ENCODE data around the gene USP49.
"Not testable (repeated sequence)": the region's sequence is repeated elsewhere in the genome, so short reads cannot be mapped to it uniquely, and the experiment has no call there.

Gene USP49

DNA sequence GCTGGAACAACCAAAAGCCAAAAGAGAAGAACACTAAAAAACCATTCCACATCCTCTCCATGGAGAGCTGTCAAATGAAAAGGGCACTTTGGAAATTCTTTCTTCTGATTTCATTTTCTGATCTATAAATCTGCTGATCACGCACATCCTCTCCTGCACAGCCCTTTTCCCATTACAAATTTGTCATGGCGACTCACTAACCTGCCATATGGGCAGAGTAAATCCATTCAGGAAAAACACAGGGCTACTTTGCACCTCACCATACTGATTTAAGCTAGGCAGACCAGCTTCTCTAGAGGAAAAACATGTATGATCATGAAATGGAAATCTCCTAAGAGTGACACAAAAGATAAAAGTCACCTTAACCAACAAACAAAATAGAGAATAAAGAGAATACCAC lies 81.7 kb downstream of the USP49 start:
- DNase-seq (ENCODE audit: low read depth, low spot score) = no peak

DNA sequence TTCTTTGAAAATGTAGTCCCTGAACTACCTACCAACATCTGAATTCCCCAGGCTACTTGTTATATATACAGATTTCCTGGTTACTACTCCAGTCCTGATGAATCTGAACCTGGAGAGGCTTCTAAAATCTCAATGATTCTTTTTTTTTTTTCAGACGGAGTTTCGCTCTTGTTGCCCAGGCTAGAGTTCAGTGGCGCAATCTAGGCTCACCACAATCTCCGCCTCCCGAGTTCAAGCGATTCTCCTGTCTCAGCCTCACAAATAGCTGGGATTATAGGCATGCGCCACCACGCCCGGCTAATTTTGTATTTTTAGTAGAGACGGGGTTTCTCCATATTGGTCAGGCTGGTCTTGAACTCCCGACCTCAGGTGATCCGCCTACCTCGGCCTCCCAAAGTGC lies 83.2 kb downstream of the USP49 start:
- DNase-seq (ENCODE audit: low read depth, low spot score) = not testable (repeated sequence)

DNA sequence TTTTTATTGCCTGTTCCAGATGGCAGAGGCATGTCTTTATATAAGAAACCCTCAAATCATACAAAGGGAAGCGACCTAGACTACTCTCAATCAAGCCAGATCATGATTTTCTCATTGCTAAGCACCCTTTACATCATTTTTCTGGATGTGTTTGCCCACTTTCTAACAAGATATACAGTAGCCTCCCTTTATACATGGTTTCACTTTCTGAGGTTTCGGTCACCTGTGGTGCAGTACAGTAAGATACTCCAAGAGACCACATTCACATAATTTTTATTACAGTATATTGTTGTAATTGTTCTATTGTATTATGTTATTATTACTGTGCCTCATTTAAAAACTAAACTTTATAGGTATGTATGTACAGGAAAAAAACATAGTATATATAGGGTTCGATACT lies 84.1 kb downstream of the USP49 start:
- DNase-seq (ENCODE audit: low read depth, low spot score) = no peak

DNA sequence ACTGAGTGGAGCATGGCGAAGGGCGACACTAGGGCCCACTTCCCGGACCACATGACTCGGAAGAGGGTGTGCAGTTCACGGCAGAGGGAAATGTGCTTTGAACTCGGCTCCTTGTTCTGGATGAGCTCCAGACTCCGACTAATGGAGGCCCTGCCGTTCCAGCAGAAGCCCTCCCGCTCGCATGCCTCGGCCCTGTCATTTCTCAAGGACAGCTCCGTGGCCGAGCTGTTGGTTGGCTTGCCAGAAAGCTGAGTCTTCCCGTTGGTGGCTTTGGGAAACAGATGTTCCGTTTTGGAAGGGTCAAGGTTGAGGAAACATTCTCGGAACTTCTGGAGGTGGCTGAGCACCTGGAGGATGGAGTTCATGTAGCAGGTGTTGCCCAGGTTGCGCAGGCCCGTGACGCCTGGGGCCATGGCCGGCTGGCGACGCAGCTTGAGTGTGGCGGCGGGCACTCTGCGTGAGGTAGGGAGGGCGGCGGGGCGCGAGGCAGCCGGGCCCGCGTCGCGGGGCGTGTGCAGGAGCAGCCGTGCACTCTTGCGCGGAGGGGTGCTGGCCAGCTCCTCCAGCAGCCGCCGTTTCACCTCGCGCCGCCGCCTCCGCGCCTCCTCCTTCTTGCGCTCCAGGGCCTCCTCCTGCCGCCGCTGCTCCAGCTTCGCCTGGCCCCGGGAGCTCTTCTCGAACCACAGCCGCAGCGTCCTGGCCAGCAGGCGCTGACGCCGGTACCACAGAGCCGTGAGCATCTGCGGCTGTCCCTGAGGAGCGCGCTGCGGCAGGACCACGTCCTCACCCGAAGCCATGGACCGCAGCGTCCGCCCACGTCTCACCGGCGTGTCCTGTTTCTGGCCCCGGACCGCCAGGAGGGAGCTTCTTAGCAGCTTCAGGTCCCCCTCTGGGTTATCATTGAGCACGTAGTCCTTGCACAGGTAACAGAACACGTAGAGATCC lies 89.1 kb downstream of the USP49 start:
- no peak for DNase-seq (ENCODE audit: low read depth, low spot score)

- DNase-seq (ENCODE audit: low read depth, low spot score) = no peak
Observed at GRCh38 chr6:41801380-41801779, 93.8 kb downstream of the USP49 start.

- DNase-seq (ENCODE audit: low read depth, low spot score) = no peak
Observed at GRCh38 chr6:41799559-41799911, 95.6 kb downstream of the USP49 start.

- DNase-seq (ENCODE audit: low read depth, low spot score) = no peak
Observed at GRCh38 chr6:41798901-41799558, 96.1 kb downstream of the USP49 start.

DNA sequence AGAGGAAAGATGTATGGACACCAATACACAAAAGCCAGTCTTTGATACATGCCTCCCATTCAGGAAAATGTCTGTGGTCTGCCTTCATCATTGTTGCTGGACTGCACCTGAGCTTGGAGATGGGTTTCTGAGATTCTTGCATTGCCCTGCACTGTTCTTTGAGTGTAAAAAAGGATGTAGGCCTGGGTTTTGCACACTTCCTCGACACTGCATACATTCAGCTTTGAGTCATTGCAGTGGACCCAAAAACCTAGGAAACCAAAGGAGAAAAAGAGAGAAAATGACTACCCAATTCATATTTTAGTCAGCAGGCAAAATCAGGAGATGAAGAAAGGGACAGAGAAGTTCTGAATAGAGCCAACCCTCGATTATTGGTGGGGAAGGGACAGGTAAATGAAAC lies 98.7 kb downstream of the USP49 start:
- DNase-seq (ENCODE audit: low read depth, low spot score) = no peak

- no peak for DNase-seq (ENCODE audit: low read depth, low spot score)
Observed at GRCh38 chr6:41791984-41792383, 103.2 kb downstream of the USP49 start.

DNA sequence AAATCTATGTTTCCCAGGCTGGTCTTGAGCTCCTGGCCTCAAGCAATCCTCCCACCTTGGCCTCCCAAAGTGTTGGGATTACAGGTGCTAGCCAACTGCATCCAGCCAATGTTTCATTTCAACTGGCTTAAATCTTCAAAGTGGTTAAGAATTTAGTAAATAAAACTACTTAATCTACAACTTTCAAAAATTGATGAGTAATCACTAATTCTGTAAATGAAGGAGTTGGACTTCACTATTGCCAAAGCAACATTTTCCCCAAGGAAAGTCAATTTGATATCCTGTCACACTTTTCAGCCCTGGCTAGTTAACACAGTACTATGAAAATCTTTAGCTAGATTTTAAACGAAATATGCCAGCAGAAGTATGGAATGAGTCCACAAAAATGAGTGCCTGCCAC lies 103.9 kb downstream of the USP49 start:
- no peak for DNase-seq (ENCODE audit: low read depth, low spot score)

DNA sequence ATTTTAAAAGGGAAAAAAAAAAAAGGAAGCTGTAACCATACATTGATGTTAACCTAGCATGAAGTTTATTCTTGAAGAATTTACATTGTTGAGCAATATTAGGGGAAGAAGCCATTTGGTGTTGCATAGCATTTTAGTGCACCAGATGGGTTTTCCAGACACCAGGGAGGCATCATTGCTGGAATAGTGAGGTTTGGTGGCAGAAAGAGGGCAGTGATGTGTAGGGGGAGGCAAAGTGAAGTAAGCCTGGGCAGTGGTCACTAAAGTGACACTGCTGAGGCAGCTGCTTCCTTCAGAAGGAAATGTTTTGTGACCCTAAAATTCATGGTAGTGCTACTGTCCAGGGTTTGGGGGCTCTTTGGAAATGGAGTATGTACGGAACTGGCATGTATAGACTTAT lies 105.1 kb downstream of the USP49 start:
- DNase-seq (ENCODE audit: low read depth, low spot score) = no peak

- no peak for DNase-seq (ENCODE audit: low read depth, low spot score)
Observed at GRCh38 chr6:41789390-41789724, 105.8 kb downstream of the USP49 start.

DNA sequence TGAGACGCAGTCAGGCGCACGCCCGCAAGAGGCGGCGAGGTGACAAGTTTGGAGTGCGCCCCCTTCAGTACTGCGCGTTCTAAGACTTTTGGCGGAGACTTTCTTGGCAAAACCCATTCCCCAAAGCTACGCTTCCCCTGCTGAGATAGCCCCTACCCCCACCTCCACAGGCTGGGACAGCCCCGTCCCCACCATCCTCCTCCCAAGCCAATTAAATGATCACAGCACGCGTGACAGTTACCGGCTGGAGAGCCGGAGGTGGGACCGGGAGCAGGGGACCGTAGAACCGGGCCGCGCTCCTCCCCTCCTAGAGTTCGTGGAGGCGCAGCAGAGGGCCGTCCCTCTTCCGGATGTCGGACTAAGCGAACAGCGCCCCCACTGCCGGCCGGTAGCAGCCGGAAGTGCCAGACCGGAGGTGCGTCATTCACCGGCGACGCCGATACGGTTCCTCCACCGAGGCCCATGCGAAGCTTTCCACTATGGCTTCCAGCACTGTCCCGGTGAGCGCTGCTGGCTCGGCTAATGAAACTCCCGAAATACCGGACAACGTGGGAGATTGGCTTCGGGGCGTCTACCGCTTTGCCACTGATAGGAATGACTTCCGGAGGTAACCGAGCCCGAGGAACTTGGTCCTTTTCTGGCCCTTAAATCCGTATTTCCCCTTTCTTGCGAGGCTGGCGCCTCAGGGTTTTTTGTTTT lies 107.8 kb downstream of the USP49 start, which contains the start of gene TOMM6:
Gene TOMM6 (plus strand): TSS at position 476 of the 699 bp plus-strand sequence. CDS start 4 bp downstream, at position 480.
- peak; percentile 90 for DNase-seq (ENCODE audit: low read depth, low spot score)

DNA sequence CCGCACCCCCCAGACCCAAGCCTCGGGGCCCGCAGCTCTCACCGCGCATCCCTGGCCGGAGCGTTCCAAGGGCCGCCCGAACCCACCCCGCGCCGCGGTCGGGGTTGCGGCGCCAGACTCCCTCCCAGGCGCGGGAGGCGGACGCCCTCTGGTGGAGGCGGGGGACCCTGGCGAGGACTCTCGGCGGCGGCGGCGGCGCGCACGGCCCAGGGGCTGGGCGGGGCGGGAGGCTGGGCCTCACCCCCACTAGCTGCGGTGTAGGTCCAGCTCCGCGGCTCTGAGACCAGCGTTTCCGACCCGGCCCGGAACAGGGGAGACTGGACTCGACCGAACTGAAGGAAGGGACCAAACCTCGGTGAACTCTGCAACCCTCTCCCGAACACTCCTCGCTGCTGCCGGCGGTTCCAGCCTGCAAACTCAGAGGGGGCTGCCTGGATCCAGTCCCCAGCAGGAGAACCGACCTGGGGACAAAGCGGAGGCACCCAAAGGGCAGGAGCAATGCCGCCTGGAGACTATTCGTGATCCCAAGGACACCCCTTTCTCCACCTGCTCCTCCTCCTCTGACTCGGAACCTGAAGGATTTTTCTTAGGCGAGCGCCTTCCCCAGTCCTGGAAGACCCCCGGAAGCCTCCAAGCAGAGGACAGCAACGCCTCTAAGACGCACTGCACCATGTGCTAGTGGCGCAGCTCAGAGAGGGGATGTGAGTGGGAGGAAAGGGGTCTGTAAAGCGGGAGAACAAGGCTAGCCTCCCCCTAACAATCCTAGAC lies 108.5 kb downstream of the USP49 start:
- peak; percentile 24 for DNase-seq (ENCODE audit: low read depth, low spot score)

- no peak for DNase-seq (ENCODE audit: low read depth, low spot score)
Observed at GRCh38 chr6:41785689-41786450, 109.3 kb downstream of the USP49 start.

GRCh38 chr6:41785254-41785653 lies 109.9 kb downstream of the USP49 start:
- DNase-seq (ENCODE audit: low read depth, low spot score) = no peak

GRCh38 chr6:41784581-41785171 lies 110.5 kb downstream of the USP49 start:
- DNase-seq (ENCODE audit: low read depth, low spot score) = no peak

DNA sequence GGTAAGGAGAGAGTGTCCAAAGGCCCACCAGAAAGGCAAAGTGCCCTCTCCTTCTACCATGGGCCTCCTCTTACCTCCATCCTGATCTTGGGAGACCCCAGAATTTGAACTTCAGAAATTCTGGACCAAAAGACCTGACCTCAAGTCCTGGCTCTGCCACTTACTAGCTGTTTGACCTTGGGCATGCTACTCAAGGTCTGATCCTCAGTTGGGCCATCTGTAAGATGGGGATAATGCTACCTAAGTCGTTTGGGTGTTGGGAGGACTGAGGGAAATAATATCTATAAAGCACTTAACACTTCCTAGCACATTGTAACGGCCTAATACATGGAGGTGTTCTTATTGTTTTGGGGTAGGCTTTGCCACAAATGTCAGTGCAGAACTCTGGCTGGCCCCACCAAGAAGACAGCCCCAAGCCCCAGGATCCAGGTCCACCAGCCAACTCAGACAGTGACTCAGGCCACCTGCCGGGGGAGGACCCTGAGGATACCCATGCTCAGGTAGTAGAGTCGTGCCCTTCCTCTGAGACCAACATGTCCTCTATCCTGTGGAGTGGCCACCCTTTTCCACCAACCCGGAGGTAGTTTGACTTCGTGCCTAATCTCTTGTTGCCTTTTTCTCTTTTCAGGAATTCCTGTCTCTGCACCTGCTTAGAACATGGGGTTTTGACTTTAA lies 111.9 kb downstream of the USP49 start:
- DNase-seq (ENCODE audit: low read depth, low spot score) = no peak

- no peak for DNase-seq (ENCODE audit: low read depth, low spot score)
Observed at GRCh38 chr6:41781366-41781730, 113.8 kb downstream of the USP49 start.
